WTC11 (cell line): ENCODE results near the gene C1QTNF4. TPM values are rescaled to one million over a fixed set of nuclear protein-coding genes. Genes with fewer than 3 reads are reported as not detected.

Experiments
- ATAC-seq: fragments of 200-7000 bp; cut with Tn5 transposase; 2 replicates; pipeline ENCODE4 v1.10.0; 2021; ENCODE audit warnings: mild to moderate bottlenecking, moderate library complexity
- CTCF ChIA-PET: fragments of 300-600 bp; sonication (Branson Sonifier 250); formaldehyde crosslinking; loops from one replicate; lab custom pipeline; 2021; ENCODE audit warnings: antibody characterized with exemption; lab: Charles Lee
- POLR2A ChIA-PET: fragments of 350-600 bp; sonication (Branson Sonifier 250); formaldehyde crosslinking; loops from one replicate; lab custom pipeline; 2021; ENCODE audit warnings: antibody characterized with exemption; lab: Charles Lee
- DNase-seq: peaks from one replicate; pipeline ENCODE4 v3.0.0; 2021; ENCODE audit warnings: low spot score
- H3K27ac Mint-ChIP-seq: 2 replicates; pipeline ENCODE4 v1.8.0; 2021; ENCODE audit warnings: mixed read lengths
- H3K27me3 Mint-ChIP-seq: 2 replicates; pipeline ENCODE4 v1.8.0; 2021; ENCODE audit warnings: low read depth, mild to moderate bottlenecking, moderate library complexity, mixed read lengths
- H3K36me3 Mint-ChIP-seq: 2 replicates; pipeline ENCODE4 v1.8.0; 2021; ENCODE audit warnings: mixed read lengths
- H3K4me1 Mint-ChIP-seq: 2 replicates; pipeline ENCODE4 v1.8.0; 2022; ENCODE audit warnings: mixed read lengths
- H3K4me3 Mint-ChIP-seq: 2 replicates; pipeline ENCODE4 v1.8.0; 2021; ENCODE audit warnings: mild to moderate bottlenecking, moderate library complexity, mixed read lengths
- H3K9me3 Mint-ChIP-seq: 2 replicates; pipeline ENCODE4 v1.8.0; 2021; ENCODE audit warnings: mixed read lengths
- E2F1 ChIP-seq: sonication (generic); formaldehyde crosslinking; IDR thresholded peaks from 2 replicates; pipeline ENCODE4 v1.8.0; 2022; ENCODE audit warnings: mild to moderate bottlenecking, missing genetic modification reagents
- E2F5 ChIP-seq: sonication (generic); formaldehyde crosslinking; IDR thresholded peaks from 2 replicates; pipeline ENCODE4 v1.8.1; 2022; ENCODE audit warnings: mild to moderate bottlenecking, moderate library complexity, missing genetic modification reagents
- ELF4 ChIP-seq: sonication (generic); formaldehyde crosslinking; IDR thresholded peaks from 2 replicates; pipeline ENCODE4 v1.8.1; 2022; ENCODE audit warnings: low read depth, mild to moderate bottlenecking, moderate library complexity, missing genetic modification reagents
- FOXP4 ChIP-seq: sonication (generic); formaldehyde crosslinking; IDR thresholded peaks from 2 replicates; pipeline ENCODE4 v1.8.0; 2022; ENCODE audit warnings: mild to moderate bottlenecking, missing genetic modification reagents
- HMGA2 ChIP-seq: fragments of 250-450 bp; sonication (Bioruptor Pico); IDR thresholded peaks from 2 replicates; pipeline ENCODE4 v1.4.0; 2021; ENCODE audit warnings: mild to moderate bottlenecking, moderate library complexity
- HMGXB4 ChIP-seq: sonication (generic); formaldehyde crosslinking; IDR thresholded peaks from 2 replicates; pipeline ENCODE4 v1.8.1; 2023; ENCODE audit warnings: mild to moderate bottlenecking, moderate library complexity, missing genetic modification reagents
- MAX ChIP-seq: sonication (generic); formaldehyde crosslinking; IDR thresholded peaks from 2 replicates; pipeline ENCODE4 v1.8.0; 2022; ENCODE audit warnings: mild to moderate bottlenecking, missing genetic modification reagents
- MXD4 ChIP-seq: fragments of 250-450 bp; sonication (Bioruptor Pico); IDR thresholded peaks from 2 replicates; pipeline ENCODE4 v1.8.0; 2021; ENCODE audit warnings: mild to moderate bottlenecking, moderate library complexity, borderline replicate concordance
- NFYB ChIP-seq: sonication (generic); formaldehyde crosslinking; conservative IDR thresholded peaks from 2 replicates; pipeline ENCODE4 v1.8.0; 2022; ENCODE audit warnings: low read depth, missing genetic modification reagents
- NR1H2 ChIP-seq: sonication (generic); formaldehyde crosslinking; IDR thresholded peaks from 2 replicates; pipeline ENCODE4 v1.9.0; 2021; ENCODE audit warnings: mild to moderate bottlenecking, moderate library complexity, missing genetic modification reagents
- RORB ChIP-seq: fragments of 250-450 bp; sonication (Bioruptor Pico); IDR thresholded peaks from 2 replicates; pipeline ENCODE4 v1.9.0; 2021; ENCODE audit warnings: mild to moderate bottlenecking
- SMAD3 ChIP-seq: sonication (generic); formaldehyde crosslinking; IDR thresholded peaks from 2 replicates; pipeline ENCODE4 v1.8.0; 2022; ENCODE audit warnings: missing genetic modification reagents, mild to moderate bottlenecking, borderline replicate concordance
- TP53 ChIP-seq: sonication (generic); formaldehyde crosslinking; IDR thresholded peaks from 2 replicates; pipeline ENCODE4 v1.8.1; 2023; ENCODE audit warnings: mild to moderate bottlenecking, missing genetic modification reagents
- ZBTB43 ChIP-seq: sonication (generic); formaldehyde crosslinking; IDR thresholded peaks from 2 replicates; pipeline ENCODE4 v1.8.1; 2023; ENCODE audit warnings: mild to moderate bottlenecking, missing genetic modification reagents
- ZNF232 ChIP-seq: sonication (generic); formaldehyde crosslinking; IDR thresholded peaks from 2 replicates; pipeline ENCODE4 v1.8.0; 2022; ENCODE audit warnings: mild to moderate bottlenecking, missing genetic modification reagents
- ZNF396 ChIP-seq: fragments of 250-450 bp; sonication (Bioruptor Pico); IDR thresholded peaks from 2 replicates; pipeline ENCODE4 v1.8.0; 2021; ENCODE audit warnings: mild to moderate bottlenecking, moderate library complexity, borderline replicate concordance
- ZNF425 ChIP-seq: fragments of 250-450 bp; sonication (Bioruptor Pico); conservative IDR thresholded peaks from 2 replicates; pipeline ENCODE4 v1.9.0; 2021; ENCODE audit warnings: mild to moderate bottlenecking
- ZNF532 ChIP-seq: fragments of 250-450 bp; sonication (Bioruptor Pico); IDR thresholded peaks from 2 replicates; pipeline ENCODE4 v1.9.0; 2021; ENCODE audit warnings: mild to moderate bottlenecking, borderline replicate concordance
- total RNA-seq: library from RNA; stranded (reverse); gene quantifications from 3 replicates; pipeline ENCODE4 v1.2.3, GENCODE V29; 2021

The C1QTNF4 gene
- total RNA-seq, 1 experiment from 2014 or later: 9.5 TPM

- Mint-ChIP-seq H3K4me1 (no peaks in the 10 kb centered on the region), H3K27ac (peak overlapping the region; percentile 84), H3K27me3 (no peaks in the 10 kb centered on the region), H3K36me3 (peaks cover 8% of the 10 kb centered on the region), H3K9me3 (no peaks in the 10 kb centered on the region), H3K4me3 (no peak overlapping the region)
- DNase-seq (no peak), ATAC-seq (no peak)
- POLR2A ChIA-PET: no interaction called here
- CTCF ChIA-PET: interaction anchor here (0.7 kb wide), 1 partner anchor 47 kb away, joined by 3 read pairs; no protein-coding TSS in a partner anchor
- TF ChIP-seq ZNF532 (CRISPR knock-in tag): no peak
- no peak for TF ChIP-seq E2F5 (CRISPR knock-in tag)
- TF ChIP-seq ZBTB43 (CRISPR knock-in tag): no peak
- no peak for TF ChIP-seq ZNF232 (CRISPR knock-in tag)
- TF ChIP-seq TP53 (CRISPR knock-in tag): no peak
- TF ChIP-seq MXD4: no peak
These were observed 21.0 kb upstream of the C1QTNF4 start for GRCh38 chr11:47615249-47615648.

- no peak for ATAC-seq
- ChIA-PET POLR2A (no interaction called here), CTCF (no interaction called here)
- H3K36me3 Mint-ChIP-seq: no peaks in the 10 kb centered on the region
- H3K27me3 Mint-ChIP-seq: no peaks in the 10 kb centered on the region
- H3K4me1 Mint-ChIP-seq: no peaks in the 10 kb centered on the region
- no peaks in the 10 kb centered on the region for H3K9me3 Mint-ChIP-seq
- no peak overlapping the region for H3K27ac Mint-ChIP-seq
- no peak for DNase-seq
- H3K4me3 Mint-ChIP-seq: no peak overlapping the region
- TF ChIP-seq RORB: no peak
- TF ChIP-seq ZNF396 (CRISPR knock-in tag): no peak
- TF ChIP-seq ZNF425 (CRISPR knock-in tag): no peak
- no peak for TF ChIP-seq SMAD3 (CRISPR knock-in tag)
- no peak for TF ChIP-seq FOXP4
- no peak for TF ChIP-seq MAX
- no peak for TF ChIP-seq HMGXB4 (CRISPR knock-in tag)
- no peak for TF ChIP-seq E2F1 (CRISPR knock-in tag)
- no peak for TF ChIP-seq HMGA2 (CRISPR knock-in tag)
- TF ChIP-seq NR1H2 (CRISPR knock-in tag): no peak
- TF ChIP-seq ELF4: no peak
- no peak for TF ChIP-seq ZBTB43 (CRISPR knock-in tag)
- TF ChIP-seq NFYB (CRISPR knock-in tag): no peak
These were observed 17.2 kb upstream of the C1QTNF4 start for GRCh38 chr11:47611348-47611794.
